B cell (primary cell): ENCODE results near the gene TET2.

Source experiments
- CTCF ChIP-seq: fragments of 200-600 bp; IDR thresholded peaks from one replicate; pipeline ENCODE4 v1.8.0; 2022; ENCODE audit warnings: antibody characterized with exemption, mild to moderate bottlenecking
- EZH2 ChIP-seq: IDR thresholded peaks from 2 replicates; pipeline ENCODE4 v1.6.1; 2012; ENCODE audit warnings: borderline replicate concordance, low read depth, mild to moderate bottlenecking, moderate library complexity, low read length; ENCODE audit not compliant: insufficient read depth, poor library complexity, severe bottlenecking

GRCh38 chr4:105133976-105134375 lies 12.7 kb upstream of the TET2 start:
- TF ChIP-seq CTCF (no peak), EZH2 (no peak)
